Esophagus muscularis mucosa (tissue), 4 donors: Measurements from ENCODE around the gene TRHDE. TPM values are rescaled to one million over a fixed set of nuclear protein-coding genes. Genes with fewer than 3 reads are reported as not detected.

Source experiments
- DNase-seq: peaks from one replicate; pipeline ENCODE4 v3.0.0-alpha.2; 2017; ENCODE audit errors: extremely low spot score
- H3K27ac ChIP-seq, 4 donors: fragments of 200-600 bp; sonication (generic); replicated peaks in 1 of 4; 1 replicate in 3 of 4; 2 replicates in 1 of 4; pipeline ENCODE4 v1.5.1; 2016 to 2019; ENCODE audit warnings: mild to moderate bottlenecking in 1 of 4
- H3K27me3 ChIP-seq, 4 donors: fragments of 200-600 bp; sonication (generic); one replicate each; pipeline versions ENCODE4 v1.5.1 to v1.6.0; 2016 to 2019
- H3K36me3 ChIP-seq, 4 donors: fragments of 200-600 bp; sonication (generic); one replicate each; pipeline ENCODE4 v1.5.1; 2016 to 2019
- H3K4me1 ChIP-seq, 4 donors: fragments of 200-600 bp; sonication (generic); one replicate each; pipeline ENCODE4 v1.5.1; 2016 to 2019
- H3K4me3 ChIP-seq, 4 donors: fragments of 200-600 bp; sonication (generic); 1 replicate in 2 of 4; 2 replicates in 2 of 4; pipeline ENCODE4 v1.5.1; 2016 to 2019; ENCODE audit warnings: mild to moderate bottlenecking in 4 of 4, moderate library complexity in 1 of 4
- H3K9me3 ChIP-seq, 4 donors: fragments of 200-600 bp; sonication (generic); 1 replicate in 3 of 4; 2 replicates in 1 of 4; pipeline ENCODE4 v1.5.1; 2016 to 2019
- CTCF ChIP-seq, 3 experiments: fragments of 200-600 bp in 2 of 3; fragments of 450-650 bp in 1 of 3; sonication (generic) in 2 of 3; IDR thresholded peaks; one replicate each; pipeline ENCODE4 v1.5.1; 2017 to 2019; ENCODE audit warnings: antibody characterized with exemption in 3 of 3, mild to moderate bottlenecking in 2 of 3, moderate library complexity in 1 of 3
- EP300 ChIP-seq: sonication (generic); formaldehyde crosslinking; IDR thresholded peaks from one replicate; pipeline ENCODE4 v1.6.1; 2017; ENCODE audit warnings: antibody characterized with exemption
- POLR2A ChIP-seq: fragments of 450-650 bp; IDR thresholded peaks from one replicate; pipeline ENCODE4 v1.6.1; 2017; ENCODE audit warnings: antibody characterized with exemption, moderate library complexity, mild to moderate bottlenecking, low read depth
- POLR2AphosphoS5 ChIP-seq, 2 donors: sonication (generic); formaldehyde crosslinking; IDR thresholded peaks; one replicate each; pipeline ENCODE4 v1.6.1; 2017; ENCODE audit warnings: antibody characterized with exemption in 2 of 2
- WGBS: methylation state at CpG from one replicate; pipeline ENCODE4 v1.1.5; 2018; 5-methylcytosine and 5-hydroxymethylcytosine counted together
- intact Hi-C: fragments of 100-400 bp; cut with DNase I; formaldehyde crosslinking; loops from one replicate; pipeline ENCODE4 v1.15.1; 2023
- total RNA-seq, 4 donors: library from RNA; depleted of rRNA; stranded (reverse); fragments of >200 nt; gene quantifications; one replicate each; pipeline versions ENCODE4 v1.1.0 to v1.2.1, GENCODE V29; 2016

TRHDE gene
- total RNA-seq, 4 donors from 2014 or later, result 0.33 to 1.2 (median 0.74) TPM

DNA sequence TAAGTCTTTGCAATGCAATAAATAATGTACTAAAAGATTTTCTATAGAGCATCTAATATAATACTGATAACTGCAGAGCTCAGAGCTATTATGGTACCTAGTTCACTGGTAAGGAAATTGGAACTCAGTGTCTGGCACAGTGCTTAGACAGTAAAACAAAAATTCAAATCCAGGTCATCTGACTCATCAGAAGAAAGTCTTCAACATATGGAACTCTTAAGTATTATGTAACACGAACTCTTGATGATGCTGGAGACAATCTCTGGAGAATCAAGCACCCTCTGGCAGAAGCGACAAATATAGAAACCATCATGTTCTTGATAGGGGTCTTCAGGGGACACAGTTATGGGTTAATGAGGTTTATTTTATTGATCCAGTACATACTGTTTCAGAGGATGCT, 37.3 kb upstream of the TRHDE start:
- H3K9me3 ChIP-seq, result no peaks in the 10 kb centered on the region
- no peak for TF ChIP-seq EP300
- no peak for TF ChIP-seq POLR2A
- TF ChIP-seq POLR2AphosphoS5 (IDR thresholded peaks at IDR 0.05), result no peak
- no peak for TF ChIP-seq CTCF (IDR thresholded peaks at IDR 0.05)
- H3K36me3 ChIP-seq, result no peaks in the 10 kb centered on the region
- H3K27ac ChIP-seq, result no peak overlapping the region
- no peaks in the 10 kb centered on the region for H3K27me3 ChIP-seq
- WGBS, result 71% methylated on average over 2 of the region's 2 CpGs
- no peak overlapping the region for H3K4me3 ChIP-seq
- no peaks in the 10 kb centered on the region for H3K4me1 ChIP-seq
- intact Hi-C loops, result no loop called here
- no peak for DNase-seq

GRCh38 chr12:72236071-72236705, 36.0 kb upstream of the TRHDE start:
- TF ChIP-seq CTCF (IDR thresholded peaks at IDR 0.05) (no peak), POLR2AphosphoS5 (IDR thresholded peaks at IDR 0.05) (no peak), POLR2A (no peak), EP300 (no peak)
- no peaks in the 10 kb centered on the region for H3K27me3 ChIP-seq
- 56% methylated on average over 1 of the region's 1 CpG for WGBS
- no peaks in the 10 kb centered on the region for H3K36me3 ChIP-seq
- no peak overlapping the region for H3K4me3 ChIP-seq
- H3K9me3 ChIP-seq, result no peaks in the 10 kb centered on the region
- no peak overlapping the region for H3K27ac ChIP-seq
- no peaks in the 10 kb centered on the region for H3K4me1 ChIP-seq
- no peak for DNase-seq
- intact Hi-C loops, result no loop called here

- Histone ChIP-seq H3K36me3 (no peaks in the 10 kb centered on the region), H3K27ac (no peak overlapping the region), H3K9me3 (no peaks in the 10 kb centered on the region), H3K4me3 (no peak overlapping the region), H3K4me1 (no peaks in the 10 kb centered on the region), H3K27me3 (no peaks in the 10 kb centered on the region)
- no peak for DNase-seq
- intact Hi-C loops, result no loop called here
- TF ChIP-seq EP300 (no peak), CTCF (IDR thresholded peaks at IDR 0.05) (no peak), POLR2AphosphoS5 (IDR thresholded peaks at IDR 0.05) (no peak), POLR2A (no peak)
- WGBS, result 73% methylated on average over 3 of the region's 3 CpGs
Observed at GRCh38 chr12:72241552-72241951, 30.6 kb upstream of the TRHDE start.

DNA sequence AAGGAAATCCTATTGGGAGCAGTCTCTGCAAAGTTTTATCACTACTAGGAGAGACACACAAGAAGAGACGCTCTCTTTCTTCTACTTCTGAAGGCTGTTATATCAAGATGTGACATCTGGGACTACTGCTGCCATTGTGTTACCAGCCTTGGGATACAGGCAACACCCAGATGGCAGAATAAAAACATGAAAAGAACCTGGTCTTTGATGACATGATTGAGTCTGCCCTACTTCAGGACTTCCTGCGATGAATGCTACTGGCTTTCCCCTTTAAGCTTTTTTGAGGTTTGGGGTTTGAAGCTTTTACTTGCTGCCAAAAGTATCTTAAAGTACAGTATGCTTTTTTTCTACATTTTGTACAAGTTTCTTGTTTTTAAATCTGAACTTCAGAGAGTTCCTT, 29.2 kb upstream of the TRHDE start:
- Histone ChIP-seq H3K27ac (no peak overlapping the region), H3K4me1 (no peaks in the 10 kb centered on the region), H3K27me3 (no peaks in the 10 kb centered on the region), H3K36me3 (no peaks in the 10 kb centered on the region), H3K4me3 (no peak overlapping the region), H3K9me3 (no peaks in the 10 kb centered on the region)
- DNase-seq, result no peak
- TF ChIP-seq POLR2A (no peak), EP300 (no peak), CTCF (IDR thresholded peaks at IDR 0.05) (no peak), POLR2AphosphoS5 (IDR thresholded peaks at IDR 0.05) (no peak)
- intact Hi-C loops, result no loop called here
- 94% methylated on average over 2 of the region's 2 CpGs for WGBS

- intact Hi-C loops, result no loop called here
- H3K36me3 ChIP-seq, result no peaks in the 10 kb centered on the region
- WGBS, result 47% methylated on average over 4 of the region's 4 CpGs
- H3K4me1 ChIP-seq, result no peaks in the 10 kb centered on the region
- H3K4me3 ChIP-seq, result no peak overlapping the region
- no peak overlapping the region for H3K27ac ChIP-seq
- H3K9me3 ChIP-seq, result no peaks in the 10 kb centered on the region
- no peak for TF ChIP-seq EP300
- no peak for TF ChIP-seq CTCF (IDR thresholded peaks at IDR 0.05)
- no peak for TF ChIP-seq POLR2A
- no peak for TF ChIP-seq POLR2AphosphoS5 (IDR thresholded peaks at IDR 0.05)
- DNase-seq, result no peak
- H3K27me3 ChIP-seq, result no peaks in the 10 kb centered on the region
Observed at GRCh38 chr12:72246370-72246769, 25.8 kb upstream of the TRHDE start.
